Measurements from ENCODE around the gene SLC30A3.

- no peak for TF ChIP-seq CTCF (IDR thresholded peaks at IDR 0.05)
- no peak for TF ChIP-seq POLR2A (IDR thresholded peaks at IDR 0.05; ENCODE audit: low read depth)
Observed at GRCh38 chr2:27241761-27242613, 20.9 kb downstream of the SLC30A3 start.
